Tibial nerve (tissue), 4 donors: Measurements from ENCODE around the gene BICRA.

Source experiments
- CTCF ChIP-seq, 5 experiments: fragments of 200-600 bp in 3 of 5; fragments of 450-650 bp in 2 of 5; sonication (generic) in 3 of 5; IDR thresholded peaks; one replicate each; pipeline ENCODE4 v1.5.1; 2016 to 2019; ENCODE audit warnings: antibody characterized with exemption in 5 of 5, mild to moderate bottlenecking in 3 of 5, moderate library complexity in 2 of 5
- EP300 ChIP-seq, 2 donors: sonication (generic); formaldehyde crosslinking; IDR thresholded peaks; one replicate each; pipeline ENCODE4 v1.6.1; 2017; ENCODE audit warnings: antibody characterized with exemption in 2 of 2, mild to moderate bottlenecking in 1 of 2

GRCh38 chr19:47644199-47644598, 35.3 kb downstream of the BICRA start:
- TF ChIP-seq EP300 (IDR thresholded peaks at IDR 0.05) (no peak), CTCF (IDR thresholded peaks at IDR 0.05) (no peak)
